ENCODE data around the gene CORIN.
"Not testable (repeated sequence)": the region's sequence is repeated elsewhere in the genome, so short reads cannot be mapped to it uniquely, and the experiment has no call there.

CORIN gene

DNA sequence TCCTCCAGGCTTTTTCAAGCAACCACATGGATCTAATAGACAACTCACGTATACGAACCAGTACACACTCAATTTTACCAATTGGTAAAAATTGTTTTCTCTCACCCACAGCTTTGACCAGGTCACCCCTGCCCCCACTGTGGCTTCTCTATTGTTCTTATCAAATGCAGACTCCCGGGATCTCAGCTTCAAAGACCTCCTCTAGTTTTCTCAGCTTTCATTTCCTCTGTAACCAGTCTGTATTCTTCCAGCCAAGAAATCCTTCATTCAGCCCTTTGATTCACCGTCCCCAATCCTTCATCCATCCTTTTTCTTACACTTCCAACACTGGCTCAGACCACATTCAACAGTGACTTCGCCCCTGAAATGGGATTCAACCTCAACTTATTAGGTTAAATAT lies 120.7 kb downstream of the CORIN start:
- H3K27ac ChIP-seq (ENCODE audit: low read depth, low read length), result no peak overlapping the region
- H3K36me3 ChIP-seq (ENCODE audit: control insufficient read depth in 1 of 2, insufficient read depth in 2 of 2, low read length in 2 of 2), result no peaks in the 10 kb centered on the region
- no peak overlapping the region for H3K4me3 ChIP-seq (ENCODE audit: low read depth in 1 of 2, low read length in 2 of 2)
- no peaks in the 10 kb centered on the region for H3K4me1 ChIP-seq (ENCODE audit: control insufficient read depth in 1 of 2, insufficient read depth in 2 of 2, low read length in 2 of 2)
- H3K9ac ChIP-seq (ENCODE audit: low read depth in 1 of 2, low read length in 2 of 2), result no peak overlapping the region
- H3K9me3 ChIP-seq (ENCODE audit: control insufficient read depth in 1 of 2, low read length in 2 of 2), result no peaks in the 10 kb centered on the region
- H3K27me3 ChIP-seq (ENCODE audit: control insufficient read depth in 1 of 2, insufficient read depth in 2 of 2, low read length in 2 of 2), result peaks cover 0 to 4% of the 10 kb centered on the region in 2 donors

DNA sequence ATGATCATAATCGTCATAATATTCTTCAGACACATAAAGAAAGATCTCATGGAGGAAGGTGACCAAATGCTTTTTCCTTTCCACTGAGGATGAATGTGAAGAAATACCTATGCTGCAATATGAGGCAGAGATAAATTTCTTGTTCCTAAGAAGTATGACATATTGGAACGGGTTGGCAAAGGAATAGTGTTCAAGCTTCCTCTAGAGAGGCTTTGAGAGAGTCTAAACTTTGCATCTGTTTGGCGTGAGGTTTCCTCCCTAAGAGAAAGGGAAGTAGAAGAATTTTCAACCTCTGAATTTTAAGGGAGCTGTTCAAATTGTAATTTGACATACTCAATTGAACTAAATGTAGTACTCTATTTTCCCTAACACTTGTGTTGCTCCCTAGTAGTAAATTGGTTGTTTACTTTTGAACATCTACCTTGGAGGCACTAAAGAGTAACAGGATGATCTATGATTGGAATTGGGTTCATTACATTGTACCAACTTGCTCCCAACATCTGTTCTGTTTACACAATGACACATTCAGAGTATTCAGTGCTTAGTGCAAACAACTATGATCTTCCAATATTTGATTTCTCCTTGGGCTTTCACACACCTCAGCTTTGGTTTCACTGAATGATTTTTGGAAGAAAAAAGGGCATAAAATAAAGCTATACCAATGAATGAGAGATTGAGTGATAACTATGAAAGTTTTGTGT lies 122.0 kb downstream of the CORIN start:
- Histone ChIP-seq H3K9ac (ENCODE audit: low read depth in 1 of 2, low read length in 2 of 2) (no peak overlapping the region), H3K27ac (ENCODE audit: low read depth, low read length) (no peak overlapping the region), H3K27me3 (ENCODE audit: control insufficient read depth in 1 of 2, insufficient read depth in 2 of 2, low read length in 2 of 2) (peaks cover 6 to 8% of the 10 kb centered on the region in 2 donors), H3K4me1 (ENCODE audit: control insufficient read depth in 1 of 2, insufficient read depth in 2 of 2, low read length in 2 of 2) (no peaks in the 10 kb centered on the region), H3K9me3 (ENCODE audit: control insufficient read depth in 1 of 2, low read length in 2 of 2) (no peaks in the 10 kb centered on the region), H3K4me3 (ENCODE audit: low read depth in 1 of 2, low read length in 2 of 2) (no peak overlapping the region), H3K36me3 (ENCODE audit: control insufficient read depth in 1 of 2, insufficient read depth in 2 of 2, low read length in 2 of 2) (no peaks in the 10 kb centered on the region)

- H3K36me3 ChIP-seq (ENCODE audit: control insufficient read depth in 1 of 2, insufficient read depth in 2 of 2, low read length in 2 of 2), result no peaks in the 10 kb centered on the region
- H3K27ac ChIP-seq (ENCODE audit: low read depth, low read length), result no peak overlapping the region
- H3K9me3 ChIP-seq (ENCODE audit: control insufficient read depth in 1 of 2, low read length in 2 of 2), result no peaks in the 10 kb centered on the region
- no peak overlapping the region for H3K4me3 ChIP-seq (ENCODE audit: low read depth in 1 of 2, low read length in 2 of 2)
- no peaks in the 10 kb centered on the region for H3K4me1 ChIP-seq (ENCODE audit: control insufficient read depth in 1 of 2, insufficient read depth in 2 of 2, low read length in 2 of 2)
- peaks cover 6 to 8% of the 10 kb centered on the region in 2 donors for H3K27me3 ChIP-seq (ENCODE audit: control insufficient read depth in 1 of 2, insufficient read depth in 2 of 2, low read length in 2 of 2)
- H3K9ac ChIP-seq (ENCODE audit: low read depth in 1 of 2, low read length in 2 of 2), result no peak overlapping the region
These were observed 123.6 kb downstream of the CORIN start for GRCh38 chr4:47714269-47714668.

DNA sequence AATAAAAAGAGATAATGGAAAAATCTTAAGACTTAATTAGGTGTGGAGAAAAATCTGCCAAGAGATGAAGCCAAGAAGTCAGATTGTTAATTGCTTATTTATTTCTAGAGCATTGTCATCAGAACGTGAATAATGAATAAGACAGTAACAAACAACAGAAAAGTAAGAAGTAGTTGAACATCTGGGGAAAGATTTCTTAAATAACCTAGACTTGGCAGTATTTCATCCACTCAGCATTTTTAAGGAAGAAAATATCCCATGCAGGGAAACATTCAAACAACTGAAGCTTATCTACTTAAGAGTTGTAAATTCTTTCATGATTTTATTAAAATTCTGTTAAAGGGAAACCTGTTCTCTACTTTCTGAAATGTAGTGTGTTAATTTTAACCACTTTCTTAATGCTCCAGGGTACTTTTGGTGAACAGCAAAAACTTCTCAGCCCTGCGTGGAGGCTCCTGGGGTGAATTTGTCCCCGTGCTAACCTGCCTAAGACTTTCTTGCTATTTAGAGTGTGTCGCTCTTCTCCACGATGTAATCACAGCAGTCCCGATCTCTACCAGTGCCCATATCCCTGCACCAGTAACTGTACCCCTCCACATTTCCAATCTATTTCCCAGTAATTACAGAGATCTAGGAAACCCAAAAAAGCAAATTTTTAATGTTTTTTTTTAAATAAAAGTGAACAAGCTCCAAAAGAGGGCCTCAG lies 124.6 kb downstream of the CORIN start:
- H3K27me3 ChIP-seq (ENCODE audit: control insufficient read depth in 1 of 2, insufficient read depth in 2 of 2, low read length in 2 of 2), result peaks cover 6 to 8% of the 10 kb centered on the region in 2 donors
- no peaks in the 10 kb centered on the region for H3K9me3 ChIP-seq (ENCODE audit: control insufficient read depth in 1 of 2, low read length in 2 of 2)
- H3K9ac ChIP-seq (ENCODE audit: low read depth in 1 of 2, low read length in 2 of 2), result no peak overlapping the region
- no peaks in the 10 kb centered on the region for H3K36me3 ChIP-seq (ENCODE audit: control insufficient read depth in 1 of 2, insufficient read depth in 2 of 2, low read length in 2 of 2)
- H3K27ac ChIP-seq (ENCODE audit: low read depth, low read length), result no peak overlapping the region
- H3K4me3 ChIP-seq (ENCODE audit: low read depth in 1 of 2, low read length in 2 of 2), result no peak overlapping the region
- no peaks in the 10 kb centered on the region for H3K4me1 ChIP-seq (ENCODE audit: control insufficient read depth in 1 of 2, insufficient read depth in 2 of 2, low read length in 2 of 2)

DNA sequence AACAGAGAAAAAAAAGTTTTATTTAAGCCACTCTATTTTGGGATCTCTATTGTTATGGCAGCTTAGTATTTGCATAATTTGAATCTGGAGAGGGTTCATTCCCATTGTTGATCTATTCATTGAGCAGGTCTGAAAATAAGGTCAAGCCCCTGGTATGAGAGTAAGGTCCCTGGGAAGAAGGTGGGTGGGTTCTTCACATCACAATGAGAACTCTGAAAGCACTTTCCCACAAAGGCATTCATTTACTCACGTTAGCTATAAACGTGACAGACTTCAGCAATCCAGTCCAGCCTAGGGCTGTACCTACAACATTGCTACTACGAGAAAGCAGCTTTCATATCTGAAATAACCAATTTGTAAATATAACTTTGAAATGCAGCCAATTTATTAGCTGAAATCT lies 126.2 kb downstream of the CORIN start:
- H3K4me3 ChIP-seq (ENCODE audit: low read depth in 1 of 2, low read length in 2 of 2), result no peak overlapping the region
- H3K9ac ChIP-seq (ENCODE audit: low read depth in 1 of 2, low read length in 2 of 2), result no peak overlapping the region
- H3K4me1 ChIP-seq (ENCODE audit: control insufficient read depth in 1 of 2, insufficient read depth in 2 of 2, low read length in 2 of 2), result no peaks in the 10 kb centered on the region
- H3K27ac ChIP-seq (ENCODE audit: low read depth, low read length), result no peak overlapping the region
- no peaks in the 10 kb centered on the region for H3K36me3 ChIP-seq (ENCODE audit: control insufficient read depth in 1 of 2, insufficient read depth in 2 of 2, low read length in 2 of 2)
- peaks cover 2 to 8% of the 10 kb centered on the region in 2 donors for H3K27me3 ChIP-seq (ENCODE audit: control insufficient read depth in 1 of 2, insufficient read depth in 2 of 2, low read length in 2 of 2)
- no peaks in the 10 kb centered on the region for H3K9me3 ChIP-seq (ENCODE audit: control insufficient read depth in 1 of 2, low read length in 2 of 2)

GRCh38 chr4:47711183-47711582 lies 126.7 kb downstream of the CORIN start:
- Histone ChIP-seq H3K4me1 (ENCODE audit: control insufficient read depth in 1 of 2, insufficient read depth in 2 of 2, low read length in 2 of 2) (no peaks in the 10 kb centered on the region), H3K27me3 (ENCODE audit: control insufficient read depth in 1 of 2, insufficient read depth in 2 of 2, low read length in 2 of 2) (peaks cover 2 to 8% of the 10 kb centered on the region in 2 donors), H3K9me3 (ENCODE audit: control insufficient read depth in 1 of 2, low read length in 2 of 2) (no peaks in the 10 kb centered on the region), H3K9ac (ENCODE audit: low read depth in 1 of 2, low read length in 2 of 2) (no peak overlapping the region), H3K4me3 (ENCODE audit: low read depth in 1 of 2, low read length in 2 of 2) (no peak overlapping the region), H3K27ac (ENCODE audit: low read depth, low read length) (no peak overlapping the region), H3K36me3 (ENCODE audit: control insufficient read depth in 1 of 2, insufficient read depth in 2 of 2, low read length in 2 of 2) (no peaks in the 10 kb centered on the region)

GRCh38 chr4:47706352-47706751 lies 131.5 kb downstream of the CORIN start:
- H3K27ac ChIP-seq (ENCODE audit: low read depth, low read length); H3K4me3 ChIP-seq (ENCODE audit: low read depth in 1 of 2, low read length in 2 of 2); H3K36me3 ChIP-seq (ENCODE audit: control insufficient read depth in 1 of 2, insufficient read depth in 2 of 2, low read length in 2 of 2); H3K4me1 ChIP-seq (ENCODE audit: control insufficient read depth in 1 of 2, insufficient read depth in 2 of 2, low read length in 2 of 2); H3K9ac ChIP-seq (ENCODE audit: low read depth in 1 of 2, low read length in 2 of 2); H3K27me3 ChIP-seq (ENCODE audit: control insufficient read depth in 1 of 2, insufficient read depth in 2 of 2, low read length in 2 of 2); H3K9me3 ChIP-seq (ENCODE audit: control insufficient read depth in 1 of 2, low read length in 2 of 2): not testable (repeated sequence)

GRCh38 chr4:47705326-47705981 lies 132.4 kb downstream of the CORIN start:
- H3K9ac ChIP-seq (ENCODE audit: low read depth in 1 of 2, low read length in 2 of 2), result no peak overlapping the region
- H3K36me3 ChIP-seq (ENCODE audit: control insufficient read depth in 1 of 2, insufficient read depth in 2 of 2, low read length in 2 of 2), result no peaks in the 10 kb centered on the region
- no peaks in the 10 kb centered on the region for H3K4me1 ChIP-seq (ENCODE audit: control insufficient read depth in 1 of 2, insufficient read depth in 2 of 2, low read length in 2 of 2)
- no peak overlapping the region for H3K4me3 ChIP-seq (ENCODE audit: low read depth in 1 of 2, low read length in 2 of 2)
- no peak overlapping the region for H3K27ac ChIP-seq (ENCODE audit: low read depth, low read length)
- H3K9me3 ChIP-seq (ENCODE audit: control insufficient read depth in 1 of 2, low read length in 2 of 2), result no peaks in the 10 kb centered on the region
- H3K27me3 ChIP-seq (ENCODE audit: control insufficient read depth in 1 of 2, insufficient read depth in 2 of 2, low read length in 2 of 2), result peaks cover 0 to 4% of the 10 kb centered on the region in 2 donors

DNA sequence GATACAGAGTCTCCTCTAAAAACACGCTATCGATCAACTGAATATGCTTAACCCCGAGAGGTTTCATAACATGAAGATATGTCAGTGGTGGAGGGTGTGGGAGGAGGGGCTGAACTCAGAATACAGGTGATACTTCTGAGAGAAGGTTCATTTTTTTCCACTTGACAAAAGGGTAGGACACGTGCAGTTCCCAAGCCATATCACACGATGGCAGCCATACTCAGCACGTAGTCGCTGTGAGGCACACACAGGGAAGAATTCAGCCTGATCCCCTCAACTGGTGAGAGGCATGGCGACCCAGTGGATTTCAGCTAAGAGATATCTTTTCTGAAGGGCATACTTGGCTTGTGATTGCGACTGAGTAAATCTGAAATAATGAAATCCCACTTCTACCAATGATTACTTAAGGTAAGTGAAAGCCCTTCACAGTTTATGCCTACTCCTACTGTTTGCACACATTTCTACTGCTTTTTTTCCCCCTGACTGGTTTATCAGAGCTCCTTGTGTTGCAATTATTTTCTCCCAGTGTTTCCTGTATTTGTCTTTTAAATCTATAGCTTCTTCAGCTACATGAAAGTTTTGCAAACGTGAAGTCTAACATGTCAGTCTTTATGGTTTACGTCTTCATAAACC lies 133.1 kb downstream of the CORIN start:
- Histone ChIP-seq H3K27me3 (ENCODE audit: control insufficient read depth in 1 of 2, insufficient read depth in 2 of 2, low read length in 2 of 2) (peaks cover 0 to 8% of the 10 kb centered on the region in 2 donors), H3K4me1 (ENCODE audit: control insufficient read depth in 1 of 2, insufficient read depth in 2 of 2, low read length in 2 of 2) (no peaks in the 10 kb centered on the region), H3K9ac (ENCODE audit: low read depth in 1 of 2, low read length in 2 of 2) (no peak overlapping the region), H3K36me3 (ENCODE audit: control insufficient read depth in 1 of 2, insufficient read depth in 2 of 2, low read length in 2 of 2) (no peaks in the 10 kb centered on the region), H3K4me3 (ENCODE audit: low read depth in 1 of 2, low read length in 2 of 2) (no peak overlapping the region), H3K9me3 (ENCODE audit: control insufficient read depth in 1 of 2, low read length in 2 of 2) (no peaks in the 10 kb centered on the region), H3K27ac (ENCODE audit: low read depth, low read length) (no peak overlapping the region)

- no peaks in the 10 kb centered on the region for H3K9me3 ChIP-seq (ENCODE audit: control insufficient read depth in 1 of 2, low read length in 2 of 2)
- H3K36me3 ChIP-seq (ENCODE audit: control insufficient read depth in 1 of 2, insufficient read depth in 2 of 2, low read length in 2 of 2), result no peaks in the 10 kb centered on the region
- H3K4me1 ChIP-seq (ENCODE audit: control insufficient read depth in 1 of 2, insufficient read depth in 2 of 2, low read length in 2 of 2), result no peaks in the 10 kb centered on the region
- H3K27ac ChIP-seq (ENCODE audit: low read depth, low read length), result no peak overlapping the region
- H3K27me3 ChIP-seq (ENCODE audit: control insufficient read depth in 1 of 2, insufficient read depth in 2 of 2, low read length in 2 of 2), result peaks cover 0 to 8% of the 10 kb centered on the region in 2 donors
- no peak overlapping the region for H3K4me3 ChIP-seq (ENCODE audit: low read depth in 1 of 2, low read length in 2 of 2)
- H3K9ac ChIP-seq (ENCODE audit: low read depth in 1 of 2, low read length in 2 of 2), result no peak overlapping the region
These were observed 133.9 kb downstream of the CORIN start for GRCh38 chr4:47703956-47704355.

Data from duodenal mucosa (tissue), 2 donors.